ENCODE measurements around the gene NOXO1.

NOXO1 gene

GRCh38 chr16:1979271-1980029, 1.8 kb downstream of the NOXO1 start:
- peak in 1 of 2 donors; percentile 49 for DNase-seq (ENCODE audit: low read depth in 2 of 2)

GRCh38 chr16:1978476-1979120, 2.7 kb downstream of the NOXO1 start:
- DNase-seq (ENCODE audit: low read depth in 2 of 2), result no peak

GRCh38 chr16:1977875-1978268, 3.4 kb downstream of the NOXO1 start:
- no peak for DNase-seq (ENCODE audit: low read depth in 2 of 2)

- DNase-seq (ENCODE audit: low read depth in 2 of 2), result no peak
Measured at GRCh38 chr16:1976951-1977874, 4.1 kb downstream of the NOXO1 start.

GRCh38 chr16:1976216-1976520, 5.1 kb downstream of the NOXO1 start:
- no peak for DNase-seq (ENCODE audit: low read depth in 2 of 2)

GRCh38 chr16:1975432-1976215, 5.6 kb downstream of the NOXO1 start:
- no peak for DNase-seq (ENCODE audit: low read depth in 2 of 2)

GRCh38 chr16:1974157-1975070, 6.9 kb downstream of the NOXO1 start:
- no peak for DNase-seq (ENCODE audit: low read depth in 2 of 2)

- no peak for DNase-seq (ENCODE audit: low read depth in 2 of 2)
Measured at GRCh38 chr16:1973461-1974156, 7.7 kb downstream of the NOXO1 start.

GRCh38 chr16:1972490-1972877, 8.8 kb downstream of the NOXO1 start:
- no peak for DNase-seq (ENCODE audit: low read depth in 2 of 2)

GRCh38 chr16:1971796-1972489, 9.3 kb downstream of the NOXO1 start, which contains the start of gene TBL3:
TBL3 (plus strand) TSS chr16:1972053; CDS start chr16:1972165, 112 bp downstream.
- DNase-seq (ENCODE audit: low read depth in 2 of 2), result peak; percentile 92 to 97

- DNase-seq (ENCODE audit: low read depth in 2 of 2), result no peak
Measured at GRCh38 chr16:1968146-1968953, 12.9 kb downstream of the NOXO1 start.

GRCh38 chr16:1966460-1966859, 14.8 kb downstream of the NOXO1 start, which contains the start of gene RNF151:
RNF151 (plus strand) TSS chr16:1966856; CDS start chr16:1966882, 26 bp downstream.
- no peak for DNase-seq (ENCODE audit: low read depth in 2 of 2)

- DNase-seq (ENCODE audit: low read depth in 2 of 2), result no peak
Measured at GRCh38 chr16:1965396-1966001, 15.8 kb downstream of the NOXO1 start.

GRCh38 chr16:1964506-1965395, 16.5 kb downstream of the NOXO1 start, which contains the start of gene RPS2:
RPS2 (minus strand) TSS chr16:1964826; CDS start chr16:1964625, 201 bp downstream.
- peak; percentile 95 to 97 for DNase-seq (ENCODE audit: low read depth in 2 of 2)

GRCh38 chr16:1963806-1964505, 17.3 kb downstream of the NOXO1 start:
- DNase-seq (ENCODE audit: low read depth in 2 of 2), result peak in 1 of 2 donors; percentile 29

Measured in stimulated activated CD8-positive, alpha-beta memory T cell treated with anti-CD3 and anti-CD28 coated beads, Interleukin-7, amount 100 ng/mL, for 4 hours (primary cell).